HG03575 (cell line): Measurements from ENCODE around the gene CGAS.
"Not testable (repeated sequence)": the region's sequence is repeated elsewhere in the genome, so short reads cannot be mapped to it uniquely, and the experiment has no call there.

Source experiments
- ATAC-seq: cut with Tn5 transposase; IDR thresholded peaks from one replicate; pipeline ENCODE4 v1.9.1; 2021; ENCODE audit not compliant: unreplicated experiment, insufficient number of reproducible peaks, low FRiP score; ENCODE audit errors: extremely low read depth

Gene CGAS

GRCh38 chr6:73409395-73409794 is 42.7 kb downstream of the CGAS start:
- ATAC-seq: no peak

- no peak for ATAC-seq
Observed at GRCh38 chr6:73400656-73401055, 51.4 kb downstream of the CGAS start.

- ATAC-seq: no peak
Observed at GRCh38 chr6:73395875-73396274, 56.2 kb downstream of the CGAS start.

GRCh38 chr6:73394577-73395354 is 57.3 kb downstream of the CGAS start, which contains the start of gene DDX43:
DDX43 (plus strand) TSS chr6:73394828; CDS start chr6:73394906, 78 bp downstream.
- no peak for ATAC-seq

- ATAC-seq: no peak
Observed at GRCh38 chr6:73393278-73393677, 58.8 kb downstream of the CGAS start.

- ATAC-seq: not testable (repeated sequence)
Observed at GRCh38 chr6:73392188-73392587, 59.9 kb downstream of the CGAS start.

- no peak for ATAC-seq
Observed at GRCh38 chr6:73391675-73392074, 60.4 kb downstream of the CGAS start.

- ATAC-seq: no peak
Observed at GRCh38 chr6:73389854-73390253, 62.2 kb downstream of the CGAS start.

GRCh38 chr6:73388800-73389512 is 63.1 kb downstream of the CGAS start:
- ATAC-seq: no peak

- ATAC-seq: no peak
Observed at GRCh38 chr6:73388433-73388799, 63.7 kb downstream of the CGAS start.

GRCh38 chr6:73382462-73383113 is 69.5 kb downstream of the CGAS start:
- no peak for ATAC-seq

GRCh38 chr6:73381531-73381930 is 70.6 kb downstream of the CGAS start:
- not testable (repeated sequence) for ATAC-seq

- ATAC-seq: no peak
Observed at GRCh38 chr6:73377225-73377624, 74.9 kb downstream of the CGAS start.

GRCh38 chr6:73375216-73375615 is 76.9 kb downstream of the CGAS start:
- no peak for ATAC-seq
